Right forelimb (tissue), 1 donor: ENCODE data around the gene MMAB.

ENCODE experiments used
- DNase-seq: peaks from one replicate; pipeline ENCODE4 v3.0.0-alpha.2; 2018

The MMAB gene

GRCh38 chr12:109557805-109558204 lies 15.5 kb downstream of the MMAB start:
- DNase-seq = no peak

GRCh38 chr12:109557200-109557599 lies 16.1 kb downstream of the MMAB start:
- no peak for DNase-seq

GRCh38 chr12:109555431-109556315 lies 17.6 kb downstream of the MMAB start:
- DNase-seq = no peak

- no peak for DNase-seq
Observed at GRCh38 chr12:109554761-109555160, 18.5 kb downstream of the MMAB start.

GRCh38 chr12:109553906-109554500 lies 19.3 kb downstream of the MMAB start:
- DNase-seq = no peak

GRCh38 chr12:109553483-109553882 lies 19.8 kb downstream of the MMAB start:
- DNase-seq = no peak

GRCh38 chr12:109552971-109553370 lies 20.3 kb downstream of the MMAB start:
- no peak for DNase-seq

GRCh38 chr12:109551108-109551507 lies 22.2 kb downstream of the MMAB start:
- DNase-seq = no peak

- no peak for DNase-seq
Observed at GRCh38 chr12:109550281-109550680, 23.0 kb downstream of the MMAB start.

- DNase-seq = no peak
Observed at GRCh38 chr12:109549613-109550270, 23.6 kb downstream of the MMAB start.

GRCh38 chr12:109548258-109548657 lies 25.0 kb downstream of the MMAB start:
- DNase-seq = no peak

GRCh38 chr12:109547286-109547685 lies 26.0 kb downstream of the MMAB start:
- no peak for DNase-seq

- no peak for DNase-seq
Observed at GRCh38 chr12:109545826-109546225, 27.5 kb downstream of the MMAB start.

- DNase-seq = no peak
Observed at GRCh38 chr12:109544955-109545531, 28.3 kb downstream of the MMAB start.

- no peak for DNase-seq
Observed at GRCh38 chr12:109542876-109543275, 30.4 kb downstream of the MMAB start.

- DNase-seq = no peak
Observed at GRCh38 chr12:109542014-109542413, 31.3 kb downstream of the MMAB start.

- DNase-seq = no peak
Observed at GRCh38 chr12:109541413-109541726, 31.9 kb downstream of the MMAB start.

GRCh38 chr12:109540526-109541412 lies 32.5 kb downstream of the MMAB start:
- no peak for DNase-seq

- no peak for DNase-seq
Observed at GRCh38 chr12:109539508-109539907, 33.8 kb downstream of the MMAB start.

GRCh38 chr12:109538191-109538863 lies 35.0 kb downstream of the MMAB start:
- no peak for DNase-seq

- no peak for DNase-seq
Observed at GRCh38 chr12:109537136-109537535, 36.2 kb downstream of the MMAB start.

GRCh38 chr12:109535863-109536250 lies 37.4 kb downstream of the MMAB start:
- DNase-seq = no peak
